ENCODE measurements around the gene BCAR1.
"Not testable (repeated sequence)": the region's sequence is repeated elsewhere in the genome, so short reads cannot be mapped to it uniquely, and the experiment has no call there.

BCAR1 gene

DNA sequence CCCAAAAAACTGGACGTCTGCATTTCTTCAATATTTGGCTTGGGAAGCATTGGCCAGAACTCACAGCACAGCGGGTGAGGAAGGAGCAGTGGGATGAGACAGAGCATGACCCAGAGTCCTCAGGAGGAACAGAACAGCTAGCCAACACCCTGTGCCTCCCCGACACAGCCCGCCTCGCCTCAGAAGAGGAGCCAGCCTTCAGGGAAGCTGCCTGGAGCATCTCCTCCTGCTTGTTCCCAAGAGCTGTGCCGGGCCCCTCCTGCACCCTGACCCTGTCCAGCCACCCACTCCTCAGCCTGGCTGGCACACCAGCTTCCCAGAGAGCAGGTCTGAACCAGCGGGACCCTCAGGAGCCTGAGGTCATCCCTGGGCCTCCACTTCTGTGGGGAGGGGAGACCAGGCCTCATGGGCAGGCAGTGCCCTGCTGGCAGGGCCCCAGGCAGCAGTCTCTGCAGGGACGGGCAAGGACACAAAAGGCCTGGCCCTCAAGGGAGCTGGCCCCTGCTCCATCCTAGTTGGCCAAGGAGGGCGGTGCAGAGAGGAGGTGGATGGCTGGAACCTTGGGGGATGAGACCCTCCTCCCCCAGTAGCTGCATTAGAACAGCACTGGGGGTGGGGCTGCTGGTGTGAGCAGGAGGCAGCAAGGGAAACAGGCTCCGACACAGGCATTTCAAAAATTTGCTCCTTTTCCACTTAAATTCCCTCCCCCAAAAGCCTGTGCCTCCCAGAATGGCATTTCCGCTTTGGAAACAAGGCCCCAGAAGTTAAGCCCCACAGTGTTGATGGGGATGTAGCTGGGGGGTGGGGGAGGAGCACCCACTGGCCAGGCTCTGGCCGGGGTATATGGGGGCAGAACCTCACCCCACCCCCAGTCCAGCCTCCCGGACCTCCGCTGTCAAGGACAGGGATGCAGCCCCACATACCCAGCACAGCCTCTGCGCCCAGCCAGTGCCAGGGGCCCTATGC lies 1.8 kb upstream of the BCAR1 start:
- DNase-seq (ENCODE audit: low spot score): no peak

DNA sequence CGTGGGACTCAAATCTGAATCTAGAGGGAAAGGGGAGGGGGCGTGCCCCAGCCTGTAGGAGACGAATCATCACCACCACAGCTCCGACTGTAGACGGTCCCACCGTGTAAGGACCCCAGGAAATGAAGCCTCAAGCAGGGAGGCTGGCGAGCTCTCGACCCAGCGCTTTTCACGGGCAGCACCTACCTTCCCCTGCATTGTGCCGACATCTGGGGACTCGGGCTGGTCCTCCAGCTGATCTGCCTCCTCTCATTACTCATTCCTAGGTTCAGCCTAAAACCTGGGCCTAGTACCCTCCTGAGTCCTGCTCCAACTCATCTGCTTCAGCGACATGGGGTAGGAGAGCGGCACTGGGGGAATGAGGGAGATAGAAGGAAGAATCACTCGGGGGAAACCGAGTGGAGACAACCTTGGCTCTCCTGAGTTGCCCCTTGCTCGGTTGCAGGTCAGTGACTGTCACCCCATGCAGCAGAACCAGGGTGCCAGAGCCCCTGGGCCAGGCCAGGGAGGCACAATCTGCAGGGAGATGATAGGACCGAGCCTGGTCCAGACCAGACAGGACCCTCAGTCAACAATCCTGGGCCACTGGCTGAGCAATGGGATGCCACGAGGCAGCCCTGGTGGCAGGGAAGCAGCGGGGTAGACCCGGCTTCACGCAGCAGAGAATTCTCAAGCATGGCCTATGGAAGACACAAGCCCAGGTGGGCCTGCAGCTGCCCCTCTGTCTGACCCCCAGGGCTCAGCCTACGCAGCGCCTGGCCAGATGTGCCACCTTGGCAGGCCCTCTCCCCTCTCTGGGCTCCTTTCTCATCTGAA lies 833 bp upstream of the BCAR1 start:
- DNase-seq (ENCODE audit: low spot score): no peak

DNA sequence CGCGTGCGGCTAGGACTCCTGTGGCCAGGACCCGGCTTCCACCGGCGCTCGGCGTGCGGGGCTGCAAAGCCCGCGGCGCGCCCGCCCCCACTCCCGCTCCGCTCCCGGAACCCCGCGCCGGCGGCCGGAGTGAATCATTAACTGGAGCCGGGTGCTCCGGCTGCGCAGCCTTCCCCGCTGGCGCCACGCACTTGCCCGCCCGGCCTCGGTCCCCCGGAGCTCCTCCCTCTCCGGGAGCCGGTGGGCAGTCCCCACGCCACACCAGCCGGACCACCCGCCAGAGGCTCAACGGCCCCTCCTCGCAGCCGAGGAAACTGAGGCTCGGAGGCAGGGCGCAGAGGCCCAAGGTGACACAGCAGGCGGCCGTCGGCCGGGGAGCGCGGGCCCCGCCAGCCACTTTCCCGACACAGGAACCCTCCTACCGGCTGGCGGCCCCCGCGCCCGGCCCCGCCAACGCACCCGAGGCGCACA lies 580 bp downstream of the BCAR1 start:
- DNase-seq (ENCODE audit: low spot score): no peak

DNA sequence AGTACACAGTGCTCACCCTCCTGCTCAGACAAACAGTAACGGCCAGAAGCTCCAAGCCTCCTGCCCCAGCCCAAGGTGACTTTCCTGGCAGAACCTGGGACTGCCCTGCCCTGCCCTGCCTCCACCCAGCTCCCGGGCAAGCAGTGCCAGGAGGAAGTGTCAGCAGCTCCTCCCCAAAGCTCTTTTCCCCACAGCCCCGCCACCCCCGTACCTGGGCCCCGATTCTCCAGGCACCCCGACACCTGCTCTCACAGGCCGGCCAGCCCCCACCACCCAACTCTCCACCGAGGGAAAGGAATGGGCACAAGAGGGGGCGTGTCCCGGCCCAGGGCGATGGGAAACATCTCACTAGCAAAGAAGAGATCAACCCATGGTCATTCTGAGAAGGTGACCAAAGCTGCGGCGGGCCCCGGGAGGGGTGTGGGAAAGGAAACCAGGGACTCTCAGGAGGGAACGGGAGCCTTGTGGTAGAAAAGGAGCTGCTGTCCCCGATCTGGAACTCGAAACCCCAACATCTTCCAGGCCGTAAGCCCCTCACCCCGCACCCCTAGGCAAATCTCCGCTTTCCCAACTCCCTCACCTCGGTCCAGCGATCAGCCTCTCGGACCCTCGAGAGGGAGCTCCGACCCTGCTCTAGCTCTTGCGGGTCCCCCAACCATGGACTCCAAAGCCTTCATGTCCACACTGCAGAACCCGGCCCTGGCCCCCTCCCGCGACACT lies 1.2 kb downstream of the BCAR1 start:
- no peak for DNase-seq (ENCODE audit: low spot score)

DNA sequence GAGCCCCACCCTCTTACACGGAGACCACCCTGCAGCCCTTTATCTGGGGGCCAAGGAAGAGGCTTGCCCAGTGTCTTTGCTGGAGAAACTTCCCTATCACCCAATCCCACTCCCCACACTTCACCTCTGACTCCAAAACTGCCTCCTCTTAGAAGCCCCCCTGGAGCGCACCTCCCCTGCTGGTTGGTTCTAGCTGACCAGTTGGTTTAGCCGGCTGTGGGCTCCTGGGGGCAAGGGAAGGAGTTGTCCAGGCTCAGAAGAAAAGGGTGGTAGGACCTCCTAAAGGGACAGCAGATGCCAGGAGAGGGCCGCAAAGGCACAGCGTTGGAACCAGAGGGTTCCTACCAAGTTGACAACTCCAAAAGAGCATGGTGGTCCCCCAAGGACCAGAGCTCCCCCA lies 2.0 kb downstream of the BCAR1 start:
- DNase-seq (ENCODE audit: low spot score): no peak

DNA sequence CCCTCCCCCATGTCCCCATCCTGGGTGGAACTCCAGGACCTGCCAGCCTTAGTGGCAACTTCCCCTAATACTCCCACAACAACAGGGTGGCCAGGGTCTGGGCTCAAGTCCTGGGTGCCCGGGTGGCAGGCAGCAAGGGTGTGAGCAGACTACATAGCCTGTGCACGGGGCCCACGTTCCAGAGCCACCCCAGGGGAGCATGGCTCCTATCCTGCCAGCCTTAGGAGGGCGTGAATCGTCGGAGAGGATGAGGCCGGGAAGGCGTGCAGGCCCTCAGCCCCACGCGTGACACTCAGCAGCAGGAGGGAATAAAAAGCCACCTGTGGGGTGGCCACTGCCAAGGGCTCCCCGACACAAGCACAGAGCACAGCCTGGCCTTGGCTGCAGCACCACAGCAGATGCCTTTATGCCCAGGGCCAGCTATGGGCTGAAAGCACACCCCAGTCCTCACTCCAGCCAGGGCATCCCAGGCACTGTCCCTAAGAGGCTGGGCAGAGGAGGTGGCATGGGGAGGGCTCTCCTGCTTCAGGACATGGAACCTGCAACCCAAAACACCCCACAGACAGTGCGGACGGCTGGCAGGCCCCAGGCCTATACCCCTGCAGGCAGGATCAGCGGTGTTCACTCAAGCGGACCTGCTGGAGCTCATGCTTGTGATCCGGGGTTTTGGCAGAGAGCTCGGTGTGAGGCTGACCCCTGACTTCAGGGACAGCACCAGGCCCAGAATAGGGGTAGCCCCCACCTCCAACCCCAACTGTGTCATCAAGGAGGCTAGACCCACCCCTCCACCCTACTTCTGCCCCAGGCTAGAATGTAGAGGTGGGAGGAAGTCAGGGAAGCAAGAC lies 2.7 kb downstream of the BCAR1 start:
- DNase-seq (ENCODE audit: low spot score): no peak

DNA sequence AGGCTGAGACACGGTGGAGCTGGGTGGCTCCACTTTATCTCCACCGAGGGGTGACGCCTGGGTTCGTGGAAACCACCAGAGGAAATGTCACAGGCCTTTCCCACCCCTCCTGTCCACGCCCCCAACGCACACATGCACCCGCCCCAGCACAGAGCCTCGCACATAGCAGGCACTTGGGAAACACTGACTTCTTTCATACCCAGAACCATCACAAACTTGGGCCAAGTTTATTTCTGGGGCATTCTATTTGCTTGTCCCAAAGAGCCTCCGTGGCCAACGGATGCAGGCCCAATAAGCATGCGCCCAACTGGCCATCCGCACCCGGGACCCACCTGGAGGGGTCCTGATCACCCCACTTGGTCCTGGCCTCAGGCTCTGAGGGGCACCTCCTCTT lies 3.3 kb downstream of the BCAR1 start:
- no peak for DNase-seq (ENCODE audit: low spot score)

DNA sequence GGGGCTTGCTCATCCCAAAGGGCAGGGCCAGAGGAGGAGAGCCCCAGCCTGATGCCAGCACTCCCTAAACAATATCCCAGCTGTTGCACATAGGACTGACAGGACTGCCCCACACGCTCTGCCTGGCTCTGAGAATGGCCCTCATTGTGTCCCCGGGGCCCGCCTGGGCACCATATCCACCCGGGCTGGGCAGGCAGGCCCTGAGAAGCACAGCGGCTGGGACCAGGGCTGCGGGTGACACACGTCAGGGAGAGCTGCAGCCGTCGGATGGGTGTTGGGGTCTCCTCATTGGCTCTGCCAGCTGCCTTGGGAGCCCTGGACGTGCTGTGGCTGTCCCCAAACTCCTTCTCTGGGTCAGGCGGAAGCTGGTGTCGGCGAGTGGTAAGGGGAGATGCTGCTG lies 4.2 kb downstream of the BCAR1 start:
- DNase-seq (ENCODE audit: low spot score): no peak

DNA sequence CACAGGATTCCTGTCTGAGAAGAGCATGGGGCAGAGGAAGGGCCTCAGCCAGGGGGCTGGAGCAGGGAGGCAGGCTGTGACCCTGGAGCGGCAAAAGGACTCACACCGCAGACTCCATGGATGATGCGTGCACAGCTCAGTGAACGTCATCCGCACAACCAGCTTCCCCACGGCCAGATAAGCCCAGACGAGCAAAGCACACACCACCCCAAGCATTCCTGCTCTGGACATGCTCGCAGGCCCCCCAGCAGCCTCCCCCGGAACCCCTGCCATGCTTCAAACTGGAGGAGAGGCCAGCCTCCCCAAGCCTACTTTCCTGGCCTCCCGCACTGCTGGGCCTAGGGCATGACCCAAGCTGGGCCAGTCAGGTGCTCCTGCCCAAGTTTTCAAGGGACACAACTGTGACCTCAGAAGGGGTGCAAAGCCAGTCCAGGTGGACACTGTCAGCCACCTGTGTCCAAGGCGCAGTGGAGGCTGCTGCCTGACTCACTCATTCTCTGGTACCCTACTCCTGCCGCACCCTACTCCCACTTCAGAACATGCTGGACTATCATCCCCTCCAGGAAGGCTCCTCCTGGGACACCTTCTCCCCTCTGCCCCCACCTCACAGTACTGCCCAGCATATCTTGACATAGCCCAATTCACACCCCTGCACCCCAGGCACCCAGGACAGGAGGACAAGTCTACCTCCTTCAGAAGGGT lies 4.8 kb downstream of the BCAR1 start:
- DNase-seq (ENCODE audit: low spot score): no peak

DNA sequence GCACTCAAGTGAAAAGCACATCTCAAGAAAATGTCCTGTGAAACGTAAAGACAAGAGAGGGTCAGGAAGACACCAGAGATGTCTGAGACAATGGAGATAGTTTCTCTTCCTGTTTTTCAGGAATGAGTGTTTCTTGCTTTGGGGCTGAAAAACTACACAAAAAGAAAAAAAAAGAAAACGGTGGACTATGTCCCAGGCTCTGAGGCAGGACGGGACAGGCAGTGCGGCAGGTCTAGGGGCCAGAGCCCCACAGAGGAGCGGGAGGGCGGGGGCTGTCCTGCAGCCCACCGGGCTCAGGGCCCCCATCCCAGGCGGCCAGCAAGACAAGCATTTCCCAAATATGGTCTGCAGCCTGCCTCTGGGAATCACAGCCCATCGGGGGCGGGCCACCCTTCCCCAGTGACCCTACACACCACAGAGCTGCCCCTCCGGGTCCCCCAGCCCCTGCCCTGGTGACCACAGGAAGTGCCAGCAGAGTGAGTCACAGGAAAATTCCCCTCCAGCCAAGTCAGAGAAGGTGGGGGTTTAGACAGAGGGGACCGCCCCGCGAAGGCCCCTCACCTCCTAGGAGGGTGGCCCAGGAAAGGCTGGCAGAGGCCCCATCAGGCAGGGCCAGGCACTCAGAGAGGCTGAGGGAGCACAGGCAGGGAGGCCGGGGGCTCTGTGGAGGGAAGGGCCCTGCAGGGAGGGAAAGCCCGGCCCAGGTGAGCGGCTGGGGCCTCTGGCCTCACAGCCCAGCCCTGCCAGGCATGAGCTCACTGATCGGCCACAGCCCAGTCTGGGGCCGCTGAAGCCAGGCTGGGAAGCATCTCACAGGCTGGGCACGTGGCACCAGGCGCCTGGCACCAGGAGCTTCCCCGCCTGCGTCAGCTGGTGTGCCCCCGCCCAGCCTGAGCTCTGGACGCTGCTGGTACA lies 6.3 kb downstream of the BCAR1 start:
- DNase-seq (ENCODE audit: low spot score): peak; percentile 94

DNA sequence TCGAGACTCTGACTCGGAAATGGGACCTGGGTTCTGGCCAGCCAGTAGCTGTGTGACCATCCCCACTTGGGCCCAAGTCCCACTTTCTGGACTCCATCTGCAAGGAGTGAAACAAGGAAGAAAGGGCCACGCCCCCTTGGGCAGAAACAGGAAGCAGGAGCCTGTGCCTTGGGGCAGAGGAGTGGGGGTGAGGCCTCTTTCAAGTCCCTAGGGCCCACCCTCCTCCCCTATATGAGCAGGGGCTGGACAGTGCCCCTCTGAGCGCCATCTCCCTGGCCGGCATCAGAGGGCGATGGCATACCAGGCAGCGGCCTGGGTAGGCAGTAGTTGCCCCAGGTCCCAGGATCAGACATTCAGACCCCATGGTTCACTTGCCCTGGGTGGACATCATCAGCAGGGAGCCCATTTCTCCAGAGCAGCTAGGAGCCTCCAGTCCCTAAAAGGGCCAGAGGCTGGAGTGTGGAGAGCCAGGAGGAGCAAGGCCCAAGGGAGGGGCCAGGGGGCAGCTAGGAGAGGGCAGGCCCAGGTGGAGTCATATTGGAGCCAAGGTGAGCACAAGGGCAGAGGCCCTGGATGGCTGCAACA lies 7.1 kb downstream of the BCAR1 start:
- DNase-seq (ENCODE audit: low spot score): no peak

DNA sequence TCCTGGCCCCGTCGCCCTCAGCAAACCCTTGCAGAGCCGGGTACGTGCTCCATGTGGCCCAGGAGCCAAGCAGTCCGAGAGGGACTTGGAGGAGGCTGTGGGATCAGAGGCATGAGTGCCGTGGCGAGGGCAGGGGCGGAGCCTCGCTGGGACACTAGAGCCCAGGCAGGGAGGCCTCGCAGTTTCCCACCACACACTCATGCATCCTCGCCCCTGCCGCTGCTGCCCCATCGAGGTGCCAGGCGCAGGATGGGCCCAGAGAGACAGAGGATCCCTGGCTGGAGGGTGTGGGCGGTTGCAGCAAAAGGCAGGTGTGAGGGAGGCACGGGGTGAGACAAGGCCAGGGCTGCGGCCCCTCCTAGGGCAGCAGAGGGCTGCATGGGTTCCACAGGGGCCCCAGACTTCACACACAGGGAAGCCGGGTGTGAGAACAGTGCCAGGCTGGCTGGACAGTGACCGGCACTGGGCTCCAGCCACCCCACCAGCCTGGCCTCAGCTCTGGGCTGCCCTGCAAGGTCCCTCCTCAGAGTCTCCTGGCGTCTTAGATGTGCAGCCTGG lies 7.7 kb downstream of the BCAR1 start:
- DNase-seq (ENCODE audit: low spot score): no peak

DNA sequence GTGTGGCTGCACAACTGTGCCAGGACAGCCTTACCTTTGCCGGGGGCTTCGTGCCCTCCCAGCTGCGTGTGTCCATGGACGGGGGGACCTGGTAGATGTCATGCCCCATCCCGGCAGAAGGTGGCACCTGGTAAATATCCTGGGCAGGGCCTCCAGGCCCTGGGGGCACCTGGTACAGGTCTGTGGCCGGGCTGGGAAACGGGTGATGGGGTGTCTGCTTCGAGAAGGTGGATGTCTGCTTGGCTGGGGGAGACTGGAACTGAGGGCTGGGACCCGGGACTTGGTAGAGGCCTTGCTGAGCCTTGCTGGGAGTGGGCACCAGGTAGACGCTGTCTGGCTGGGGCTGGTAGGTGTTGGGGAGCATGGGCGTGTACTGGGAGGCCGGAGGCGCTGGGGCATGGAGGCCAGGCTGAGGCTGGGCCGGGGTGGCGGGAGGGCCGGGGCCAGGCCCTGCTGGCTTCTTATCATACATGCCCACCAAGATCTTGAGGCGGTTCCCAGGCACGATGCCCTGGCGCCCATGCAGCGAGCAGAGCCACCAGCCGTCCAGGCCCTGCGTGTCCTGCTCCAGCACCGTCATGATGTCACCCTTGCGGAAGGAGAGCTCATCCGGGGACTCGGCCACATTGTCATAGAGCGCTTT lies 8.9 kb downstream of the BCAR1 start:
- not testable (repeated sequence) for DNase-seq (ENCODE audit: low spot score)

DNA sequence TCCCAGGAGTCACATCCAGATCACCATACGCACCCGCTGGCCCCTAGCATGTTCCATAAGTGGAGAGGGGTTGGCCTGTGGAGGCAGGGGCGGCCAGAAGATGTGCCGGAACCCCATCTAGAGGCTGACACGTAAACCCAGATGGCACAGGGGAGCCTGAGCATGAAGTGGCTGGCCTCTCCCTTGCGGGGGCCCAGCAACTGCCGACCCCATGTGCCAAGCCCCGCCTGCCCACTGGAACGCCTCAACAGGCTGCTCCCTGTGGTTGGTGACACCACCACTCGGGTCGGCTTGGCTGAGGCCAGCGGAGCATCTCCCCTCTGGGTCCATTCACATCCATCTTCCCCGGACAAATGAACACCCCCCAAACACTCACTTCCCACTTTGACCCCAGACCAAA lies 9.5 kb downstream of the BCAR1 start:
- no peak for DNase-seq (ENCODE audit: low spot score)

DNA sequence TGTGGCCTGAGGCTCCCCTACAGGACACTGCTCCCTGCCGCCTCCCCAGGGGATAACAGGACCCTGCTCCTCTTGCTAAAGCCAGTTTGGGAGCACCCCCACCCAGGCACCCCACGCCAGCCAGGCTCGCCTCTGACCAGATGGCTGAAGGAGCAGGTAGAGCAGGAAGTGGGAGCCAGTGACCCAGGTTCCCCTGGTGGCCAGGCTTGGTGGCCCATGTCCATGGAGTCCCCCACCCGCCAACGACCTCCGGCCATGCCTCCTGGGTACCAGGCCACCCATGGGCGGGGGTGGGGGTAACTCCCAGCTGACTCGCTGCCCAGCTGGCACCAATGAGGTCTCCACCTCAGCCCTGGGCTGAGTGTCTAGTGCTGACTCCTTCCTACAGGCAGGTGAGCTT lies 10.0 kb downstream of the BCAR1 start:
- DNase-seq (ENCODE audit: low spot score): no peak

DNA sequence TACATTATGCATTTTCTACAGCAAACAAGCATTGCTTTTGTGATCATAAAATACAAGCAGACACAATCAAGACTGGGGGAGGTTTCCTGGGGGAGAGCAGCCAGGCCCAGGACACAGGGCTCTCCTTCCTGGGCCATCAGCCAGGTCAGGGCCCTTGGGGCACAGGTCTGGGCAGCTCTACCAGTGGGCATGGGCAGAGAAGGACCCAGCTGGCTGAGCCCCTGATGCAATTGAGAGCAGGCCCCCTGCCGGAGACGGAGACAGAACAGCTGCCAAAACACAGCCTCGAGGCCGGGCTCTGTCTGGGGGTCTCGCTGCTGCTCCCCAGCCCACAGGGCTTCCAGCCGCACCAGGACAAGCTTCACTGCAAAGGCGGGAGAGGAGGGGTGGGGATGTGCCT lies 10.8 kb downstream of the BCAR1 start:
- DNase-seq (ENCODE audit: low spot score): not testable (repeated sequence)

DNA sequence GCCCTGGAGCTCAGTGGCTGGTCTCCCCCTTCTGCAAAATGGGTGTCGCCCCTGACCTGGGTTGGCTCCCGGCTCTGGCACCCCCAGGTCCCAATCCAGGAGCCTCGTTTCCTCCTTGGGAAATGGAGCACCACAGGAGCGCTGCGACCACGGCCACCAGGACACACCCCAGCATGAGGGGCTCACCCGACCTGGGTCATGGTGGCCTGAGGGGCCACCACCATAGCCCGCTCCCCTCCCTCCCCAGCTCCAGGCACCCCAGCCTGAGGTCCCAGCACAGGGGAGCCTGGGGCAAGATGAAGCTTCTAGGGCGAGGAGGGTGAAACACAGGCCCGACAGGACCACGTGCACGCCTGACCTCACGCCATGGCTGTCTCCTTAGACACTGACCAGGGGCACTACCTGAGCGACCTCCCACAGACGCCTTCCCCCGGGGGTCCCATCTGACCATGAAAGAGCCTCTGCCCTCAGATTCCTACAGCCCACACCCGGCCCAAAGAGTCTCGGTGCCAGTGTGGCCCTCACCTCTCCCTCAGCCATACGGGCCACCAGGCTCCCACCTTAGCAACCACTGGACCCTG lies 11.8 kb downstream of the BCAR1 start:
- no peak for DNase-seq (ENCODE audit: low spot score)
